Ishikawa (cell line): ENCODE data around the gene KCNMB2.

Source experiments
- CEBPB ChIP-seq: IDR thresholded peaks from 2 replicates; pipeline ENCODE4 v1.6.1; 2012
- CREB1 ChIP-seq: IDR thresholded peaks from 2 replicates; pipeline ENCODE4 v1.6.1; 2012; ENCODE audit warnings: low read depth
- EGR1 ChIP-seq: IDR thresholded peaks from 2 replicates; pipeline ENCODE4 v1.6.1; 2012
- EP300 ChIP-seq: IDR thresholded peaks from 2 replicates; pipeline ENCODE4 v1.6.1; 2012; ENCODE audit warnings: borderline replicate concordance
- FOXM1 ChIP-seq: IDR thresholded peaks from 2 replicates; pipeline ENCODE4 v1.6.1; 2012; ENCODE audit warnings: low read depth, borderline replicate concordance
- NFIC ChIP-seq: IDR thresholded peaks from 2 replicates; pipeline ENCODE4 v1.6.1; 2012
- RAD21 ChIP-seq: IDR thresholded peaks from 2 replicates; pipeline ENCODE4 v1.6.1; 2012; ENCODE audit warnings: low read depth
- TAF1 ChIP-seq: IDR thresholded peaks from 2 replicates; pipeline ENCODE4 v1.6.1; 2012; ENCODE audit warnings: low read depth, mild to moderate bottlenecking
- TCF12 ChIP-seq: IDR thresholded peaks from 2 replicates; pipeline ENCODE4 v1.6.1; 2012; ENCODE audit warnings: low read depth
- TEAD4 ChIP-seq: IDR thresholded peaks from 2 replicates; pipeline ENCODE4 v1.6.1; 2012
- USF1 ChIP-seq: IDR thresholded peaks from 2 replicates; pipeline ENCODE4 v1.6.1; 2012
- YY1 ChIP-seq: IDR thresholded peaks from 2 replicates; pipeline ENCODE4 v1.6.1; 2012; ENCODE audit warnings: low read depth
- ZBTB7A ChIP-seq: IDR thresholded peaks from 2 replicates; pipeline ENCODE4 v1.6.1; 2012; ENCODE audit warnings: low read depth
- TF ChIP-seq, protein P1 (sequence below): IDR thresholded peaks from 2 replicates; pipeline ENCODE4 v1.6.1; 2012; ENCODE audit warnings: low read depth, mild to moderate bottlenecking
- TF ChIP-seq, protein P2 (sequence below): IDR thresholded peaks from 2 replicates; pipeline ENCODE4 v1.6.1; 2012

KCNMB2 gene

GRCh38 chr3:178551916-178552321 lies 15.7 kb downstream of the KCNMB2 start:
- TF ChIP-seq TAF1 (no peak), CEBPB (peak; percentile 65; the same call in 1 of the 2 replicates), FOXM1 (no peak), USF1 (no peak), NFIC (no peak), EGR1 (no peak), RAD21 (no peak), EP300 (no peak)

GRCh38 chr3:178558637-178559036 lies 22.4 kb downstream of the KCNMB2 start:
- TF ChIP-seq TCF12 (no peak), RAD21 (peak; percentile 6; the same call in 1 of the 2 replicates)

DNA sequence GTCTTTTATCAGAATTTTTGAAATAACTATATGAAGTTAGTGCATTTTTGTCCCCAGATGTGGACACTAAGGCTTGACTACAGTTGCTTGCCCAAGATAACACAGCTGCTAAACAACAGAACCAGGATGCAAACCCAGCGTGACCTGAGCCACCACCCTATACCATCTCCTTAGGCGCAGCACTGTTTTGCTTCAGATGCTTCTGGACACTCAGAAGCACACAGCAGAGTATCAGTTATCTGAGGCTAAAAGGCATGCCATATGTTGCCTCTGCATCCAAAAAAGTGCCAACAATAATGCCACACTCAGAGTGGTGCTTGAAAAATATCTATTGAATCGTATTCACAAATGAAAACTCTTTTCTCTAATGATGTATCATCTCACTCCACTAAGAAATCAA lies 24.5 kb downstream of the KCNMB2 start:
- TF ChIP-seq TAF1 (no peak), NFIC (no peak), USF1 (no peak), EGR1 (no peak), YY1 (no peak)

- TF ChIP-seq TEAD4 (no peak), ZBTB7A (no peak), YY1 (no peak), TAF1 (no peak), CEBPB (peak; percentile 90)
Observed at GRCh38 chr3:178561239-178561638, 25.0 kb downstream of the KCNMB2 start.

GRCh38 chr3:178562143-178562946 lies 26.1 kb downstream of the KCNMB2 start:
- TF ChIP-seq CREB1 (no peak), TCF12 (no peak), TEAD4 (no peak), TAF1 (no peak), NFIC (no peak), CEBPB (no peak), RAD21 (no peak), FOXM1 (no peak)

GRCh38 chr3:178562947-178563232 lies 26.7 kb downstream of the KCNMB2 start:
- no peak for TF ChIP-seq EP300
- no peak for TF ChIP-seq TAF1
- TF ChIP-seq CREB1: no peak
- no peak for TF ChIP-seq RAD21
- no peak for TF ChIP-seq ZBTB7A
- no peak for TF ChIP-seq EGR1
- no peak for TF ChIP-seq USF1
- no peak for TF ChIP-seq TEAD4
- no peak for TF ChIP-seq YY1
- TF ChIP-seq, protein P1, sequence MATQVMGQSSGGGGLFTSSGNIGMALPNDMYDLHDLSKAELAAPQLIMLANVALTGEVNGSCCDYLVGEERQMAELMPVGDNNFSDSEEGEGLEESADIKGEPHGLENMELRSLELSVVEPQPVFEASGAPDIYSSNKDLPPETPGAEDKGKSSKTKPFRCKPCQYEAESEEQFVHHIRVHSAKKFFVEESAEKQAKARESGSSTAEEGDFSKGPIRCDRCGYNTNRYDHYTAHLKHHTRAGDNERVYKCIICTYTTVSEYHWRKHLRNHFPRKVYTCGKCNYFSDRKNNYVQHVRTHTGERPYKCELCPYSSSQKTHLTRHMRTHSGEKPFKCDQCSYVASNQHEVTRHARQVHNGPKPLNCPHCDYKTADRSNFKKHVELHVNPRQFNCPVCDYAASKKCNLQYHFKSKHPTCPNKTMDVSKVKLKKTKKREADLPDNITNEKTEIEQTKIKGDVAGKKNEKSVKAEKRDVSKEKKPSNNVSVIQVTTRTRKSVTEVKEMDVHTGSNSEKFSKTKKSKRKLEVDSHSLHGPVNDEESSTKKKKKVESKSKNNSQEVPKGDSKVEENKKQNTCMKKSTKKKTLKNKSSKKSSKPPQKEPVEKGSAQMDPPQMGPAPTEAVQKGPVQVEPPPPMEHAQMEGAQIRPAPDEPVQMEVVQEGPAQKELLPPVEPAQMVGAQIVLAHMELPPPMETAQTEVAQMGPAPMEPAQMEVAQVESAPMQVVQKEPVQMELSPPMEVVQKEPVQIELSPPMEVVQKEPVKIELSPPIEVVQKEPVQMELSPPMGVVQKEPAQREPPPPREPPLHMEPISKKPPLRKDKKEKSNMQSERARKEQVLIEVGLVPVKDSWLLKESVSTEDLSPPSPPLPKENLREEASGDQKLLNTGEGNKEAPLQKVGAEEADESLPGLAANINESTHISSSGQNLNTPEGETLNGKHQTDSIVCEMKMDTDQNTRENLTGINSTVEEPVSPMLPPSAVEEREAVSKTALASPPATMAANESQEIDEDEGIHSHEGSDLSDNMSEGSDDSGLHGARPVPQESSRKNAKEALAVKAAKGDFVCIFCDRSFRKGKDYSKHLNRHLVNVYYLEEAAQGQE: no peak

- no peak for TF ChIP-seq CEBPB
- TF ChIP-seq ZBTB7A: no peak
- TF ChIP-seq TEAD4: no peak
- no peak for TF ChIP-seq EGR1
Observed at GRCh38 chr3:178567611-178568010, 31.4 kb downstream of the KCNMB2 start.

DNA sequence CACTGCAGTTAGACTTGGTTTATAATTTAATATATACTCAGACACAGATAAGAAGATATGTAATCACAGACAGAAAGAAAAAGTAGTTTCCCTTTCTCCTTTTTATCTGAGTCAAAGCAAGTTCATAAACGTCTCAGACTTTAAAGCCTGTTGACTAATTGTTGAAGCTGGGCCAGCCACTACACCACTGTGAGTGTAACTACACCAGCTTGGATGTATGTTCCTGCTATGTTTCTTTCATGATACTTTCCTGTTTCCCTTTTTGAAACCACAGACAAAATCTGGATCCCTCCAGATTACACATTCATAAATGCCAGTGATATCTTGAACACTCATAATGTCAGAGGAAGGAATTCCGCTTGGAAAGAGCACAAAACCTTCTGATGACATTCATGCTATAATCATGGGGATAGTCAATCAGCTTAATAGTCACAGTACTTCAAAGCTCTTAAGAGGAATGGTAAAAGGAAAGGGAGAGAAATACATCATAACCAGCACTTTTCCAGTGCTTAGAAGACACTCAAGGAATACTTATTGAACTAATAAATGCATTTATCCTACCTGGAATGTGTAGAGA lies 32.0 kb downstream of the KCNMB2 start:
- TF ChIP-seq TCF12: no peak
- no peak for TF ChIP-seq EP300
- no peak for TF ChIP-seq CEBPB
- no peak for TF ChIP-seq TEAD4
- TF ChIP-seq USF1: no peak
- TF ChIP-seq NFIC: no peak
- TF ChIP-seq RAD21: no peak
- TF ChIP-seq, protein P2, sequence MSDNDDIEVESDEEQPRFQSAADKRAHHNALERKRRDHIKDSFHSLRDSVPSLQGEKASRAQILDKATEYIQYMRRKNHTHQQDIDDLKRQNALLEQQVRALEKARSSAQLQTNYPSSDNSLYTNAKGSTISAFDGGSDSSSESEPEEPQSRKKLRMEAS: no peak
- no peak for TF ChIP-seq CREB1
- TF ChIP-seq TAF1: no peak
- TF ChIP-seq EGR1: no peak
- TF ChIP-seq, protein P1: no peak
- no peak for TF ChIP-seq FOXM1
- no peak for TF ChIP-seq YY1
